GM12878 (cell line): ENCODE results near the gene TARS3. TPM values are rescaled to one million over a fixed set of nuclear protein-coding genes. Genes with fewer than 3 reads are reported as not detected.

Experiments used
- ATAC-seq: fragments of 200-7000 bp; cut with Tn5 transposase; 3 replicates; pipeline ENCODE4 v1.9.1; 2020; ENCODE audit warnings: mild to moderate bottlenecking, moderate library complexity
- BruUV-seq: library from RNA; stranded (reverse); fragments of 400-500 nt; replicated peaks from 2 replicates; lab custom pipeline; 2021; lab: Mats Ljungman, UMichigan
- CTCF ChIA-PET: fragments of 300-600 bp; sonication (Branson Sonifier 250); formaldehyde crosslinking; extraction: SDS; loops from one replicate; lab custom pipeline; 2021; ENCODE audit warnings: inconsistent platforms; lab: Yijun Ruan, JAX
- POLR2A ChIA-PET: fragments of 350-600 bp; formaldehyde crosslinking; extraction: SDS; loops from one replicate; lab custom pipeline; 2021; ENCODE audit warnings: inconsistent platforms; lab: Charles Lee
- RAD21 ChIA-PET: fragments of 300-600 bp; sonication (Branson Sonifier 250); formaldehyde crosslinking; loops from one replicate; lab custom pipeline; 2023; ENCODE audit warnings: antibody characterized with exemption; ENCODE audit not compliant: unreplicated experiment; lab: Charles Lee
- SMC1A ChIA-PET: fragments of 300-600 bp; sonication (Branson Sonifier 250); formaldehyde crosslinking; loops from one replicate; lab custom pipeline; 2023; ENCODE audit not compliant: unreplicated experiment, uncharacterized antibody; lab: Charles Lee
- DNase-seq: peaks from one replicate; pipeline ENCODE4 v3.0.0-alpha.2; 2011; ENCODE audit warnings: low read depth, low spot score
- FAIRE-seq: peaks from 3 replicates; lab custom pipeline; 2011; peaks lifted over from hg19 to GRCh38; lab: Jason Lieb, UNC
- H2AFZ ChIP-seq: 2 replicates; pipeline ENCODE4 v1.6.0; 2011; ENCODE audit warnings: low read depth, low read length, control low read depth; ENCODE audit not compliant: control insufficient read depth
- H3K27ac ChIP-seq: 2 replicates; pipeline ENCODE4 v1.5.1; 2011; ENCODE audit warnings: control low read depth; ENCODE audit not compliant: control insufficient read depth, insufficient read depth
- H3K27me3 ChIP-seq, 2 experiments: replicated peaks in 1 of 2; 2 replicates each; pipeline versions ENCODE4 v1.6.0 to v1.6.1; 2011; ENCODE audit warnings: low read length in 1 of 2; ENCODE audit not compliant: control insufficient read depth in 2 of 2, insufficient read depth in 2 of 2
- H3K36me3 ChIP-seq, 2 experiments: 2 replicates each; pipeline ENCODE4 v1.5.1; 2011; ENCODE audit warnings: low read length in 1 of 2; ENCODE audit not compliant: control insufficient read depth in 2 of 2, insufficient read depth in 2 of 2
- H3K4me1 ChIP-seq: 2 replicates; pipeline ENCODE4 v1.6.1; 2011; ENCODE audit warnings: mild to moderate bottlenecking, low read length, moderate library complexity, mixed read lengths; ENCODE audit not compliant: control insufficient read depth, insufficient read depth
- H3K4me2 ChIP-seq: 2 replicates; pipeline ENCODE4 v1.6.0; 2011; ENCODE audit warnings: control low read depth; ENCODE audit not compliant: control insufficient read depth, insufficient read depth
- H3K4me3 ChIP-seq: fragments of 200-600 bp; sonication (generic); 2 replicates; pipeline ENCODE4 v1.5.1; 2016
- H3K79me2 ChIP-seq: 2 replicates; pipeline ENCODE4 v1.6.0; 2011; ENCODE audit warnings: low read length; ENCODE audit not compliant: control insufficient read depth, insufficient read depth
- H3K9ac ChIP-seq: 2 replicates; pipeline ENCODE4 v1.8.0; 2011; ENCODE audit warnings: low read length, control low read depth, mixed read lengths; ENCODE audit not compliant: control insufficient read depth, insufficient read depth
- H3K9me3 ChIP-seq: replicated peaks from 3 replicates; pipeline ENCODE4 v1.5.1; 2011; ENCODE audit warnings: mild to moderate bottlenecking, low read length; ENCODE audit not compliant: control insufficient read depth, insufficient read depth
- H4K20me1 ChIP-seq: 2 replicates; pipeline ENCODE4 v1.6.0; 2011; ENCODE audit not compliant: control insufficient read depth, insufficient read depth
- CHD2 ChIP-seq: IDR thresholded peaks from 2 replicates; pipeline ENCODE4 v1.6.1; 2011; ENCODE audit warnings: low read depth, low read length, improper control_type of control experiment, borderline replicate concordance
- HCFC1 ChIP-seq: fragments of 150-350 bp; IDR thresholded peaks from 2 replicates; pipeline ENCODE4 v1.6.1; 2014; ENCODE audit warnings: low read length
- HDAC2 ChIP-seq: fragments of 200-600 bp; sonication (generic); IDR thresholded peaks from 2 replicates; pipeline ENCODE4 v1.6.1; 2017
- NFIC ChIP-seq: IDR thresholded peaks from 2 replicates; pipeline ENCODE4 v1.6.1; 2012; ENCODE audit warnings: low read depth, mild to moderate bottlenecking, inconsistent platforms, low read length, moderate library complexity
- SUZ12 ChIP-seq: fragments of 200-600 bp; sonication (generic); IDR thresholded peaks from one replicate; pipeline ENCODE4 v1.6.1; 2018; ENCODE audit warnings: antibody characterized with exemption, mild to moderate bottlenecking; ENCODE audit not compliant: unreplicated experiment
- USF2 ChIP-seq: IDR thresholded peaks from 2 replicates; pipeline ENCODE4 v1.6.1; 2011; ENCODE audit warnings: low read depth, low read length, improper control_type of control experiment, borderline replicate concordance
- ZBTB4 ChIP-seq: fragments of 450-650 bp; formaldehyde crosslinking; IDR thresholded peaks from 2 replicates; pipeline ENCODE4 v1.4.0; 2022; ENCODE audit warnings: mild to moderate bottlenecking, moderate library complexity
- WGBS: methylation state at CpG from one replicate; pipeline ENCODE4 v1.1.6; 2016; ENCODE audit warnings: low lambda C conversion rate; ENCODE audit not compliant: insufficient replicate concordance, insufficient coverage; ENCODE audit errors: missing lambda C conversion rate; 5-methylcytosine and 5-hydroxymethylcytosine counted together
- in situ Hi-C: fragments of 300-500 bp; cut with MboI; formaldehyde crosslinking; loops from 9 replicates; pipeline ENCODE4 v1.14.3; 2018; ENCODE audit warnings: mixed read lengths
- intact Hi-C: fragments of 100-400 bp; cut with micrococcal nuclease; formaldehyde crosslinking; loops from one replicate; pipeline ENCODE4 v1.14.2; 2022; ENCODE audit not compliant: unreplicated experiment
- polyA plus RNA-seq, 11 experiments: library from polyadenylated mRNA; depleted of rRNA in 4 of 11; unstranded in 6 of 11; stranded (reverse) in 5 of 11; fragments of >200 nt; fragmentation: Nextera tagmentation in 4 of 11; fragmentation: Illumina TruSeq in 1 of 11; extraction: Ambion mirVana in 4 of 11; extraction: Trizol in 1 of 11; gene quantifications; 1 replicate in 1 of 11; 2 replicates in 10 of 11; pipeline versions ENCODE4 v1.2.1 to v1.2.3, GENCODE V29; 2011 to 2016; ENCODE audit warnings: inconsistent platforms in 2 of 11, missing spikeins in 2 of 11, low read depth in 1 of 11
- total RNA-seq, 4 experiments: library from RNA; depleted of rRNA in 3 of 4; stranded (reverse); fragments of >200 nt in 3 of 4; fragmentation: Illumina TruSeq in 1 of 4; extraction: Trizol in 1 of 4; gene quantifications; 2 replicates each; pipeline versions ENCODE4 v1.2.1 to v1.2.3, GENCODE V29; 2013 to 2021

The TARS3 gene
- total and polyA plus RNA-seq, 10 of the 15 experiments (the other 5 are each of a cell fraction or from before 2014, with no cell fraction given): 1.4 to 7.8 (median 5.3) TPM

GRCh38 chr15:101617390-101617965 lies 106.8 kb downstream of the TARS3 start:
- no peaks in the 10 kb centered on the region for H4K20me1 ChIP-seq
- H3K9ac ChIP-seq: no peak overlapping the region
- H3K27ac ChIP-seq: no peak overlapping the region
- H3K9me3 ChIP-seq: peaks cover 3% of the 10 kb centered on the region; the same call in 1 of the 3 replicates
- intact Hi-C loops: no loop called here
- POLR2A ChIA-PET: no interaction called here
- no peak overlapping the region for H3K4me3 ChIP-seq
- CTCF ChIA-PET: interaction anchor here (0.6 to 0.7 kb wide), 2 partner anchors 19 to 37 kb away, joined by 3 read pairs; no protein-coding TSS in a partner anchor
- WGBS: 82% methylated on average over 17 of the region's 17 CpGs
- DNase-seq: no peak
- H3K4me1 ChIP-seq: peaks cover 15% of the 10 kb centered on the region
- no peak for TF ChIP-seq USF2
- TF ChIP-seq HCFC1: no peak
- no peak for TF ChIP-seq CHD2
- TF ChIP-seq ZBTB4: no peak
- no peak for TF ChIP-seq HDAC2
- no peak for TF ChIP-seq NFIC
- no peak for TF ChIP-seq SUZ12
- FAIRE-seq: no peak
- H2AFZ ChIP-seq: no peak overlapping the region
- peaks cover 0 to 2% of the 10 kb centered on the region in 2 experiments; a peak in 1 of 4 replicates for H3K36me3 ChIP-seq
- BruUV-seq: no TSS peak
- RAD21 ChIA-PET: no interaction called here
- in situ Hi-C loops: no loop called here
- H3K27me3 ChIP-seq: no peaks in the 10 kb centered on the region
- no peak overlapping the region for H3K4me2 ChIP-seq
- SMC1A ChIA-PET: no interaction called here
- ATAC-seq: no peak
- H3K79me2 ChIP-seq: no peaks in the 10 kb centered on the region
